GM18526 (cell line): Measurements from ENCODE around the gene SIL1.

Experiments
- POLR2A ChIP-seq: IDR thresholded peaks from 3 replicates; pipeline ENCODE4 v1.6.1; 2011; ENCODE audit not compliant: insufficient read length; ENCODE audit errors: extremely low read depth

Gene SIL1

DNA sequence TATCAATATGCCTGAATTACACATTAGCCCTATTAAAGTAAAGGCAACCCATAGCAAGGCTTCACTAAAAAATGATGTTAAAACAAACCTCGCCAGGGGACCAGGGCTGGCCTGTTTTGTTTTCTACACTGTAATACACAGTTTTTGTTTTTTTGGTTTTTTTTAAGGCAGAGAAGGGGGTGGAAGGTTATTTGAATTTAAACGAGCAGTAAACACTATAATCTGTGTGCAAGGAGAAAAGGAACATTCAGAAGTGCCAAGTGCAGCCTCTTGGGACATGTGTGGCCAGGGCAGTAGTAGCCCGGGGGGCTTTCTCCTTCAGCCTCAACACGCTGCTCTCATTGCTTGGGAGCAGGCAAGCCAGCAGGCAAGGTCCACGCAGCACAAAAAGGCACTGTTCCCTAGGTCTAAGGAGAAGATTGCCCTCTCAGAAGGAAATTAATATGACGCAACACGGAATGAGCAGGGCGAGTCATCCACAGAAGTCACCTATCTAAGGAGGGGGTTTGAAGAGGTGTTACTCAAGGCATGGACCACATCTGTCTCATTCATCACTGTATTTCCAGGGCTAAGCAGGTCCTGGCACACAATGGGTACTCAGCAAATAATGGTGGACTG is 16.2 kb downstream of the SIL1 start:
- TF ChIP-seq POLR2A = no peak

DNA sequence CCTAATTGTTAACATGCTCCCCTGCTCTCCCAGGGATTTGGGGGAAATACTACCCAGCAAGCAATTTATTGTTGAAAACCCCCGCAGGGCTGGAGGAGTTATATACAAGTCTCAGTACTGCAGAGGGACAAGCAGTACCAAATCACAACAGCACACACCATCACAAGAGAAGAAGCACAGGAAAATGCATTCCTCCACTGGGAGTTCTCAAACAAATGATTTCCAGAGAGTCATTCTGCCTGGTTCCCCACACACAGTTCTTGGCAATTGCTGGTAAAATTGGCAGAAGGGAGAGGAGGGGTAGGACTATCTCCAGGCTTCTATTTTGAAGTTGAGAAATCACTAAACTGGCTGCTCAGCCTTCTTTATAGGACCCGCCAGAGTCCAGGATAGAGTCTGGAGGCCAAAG is 16.8 kb downstream of the SIL1 start:
- no peak for TF ChIP-seq POLR2A

DNA sequence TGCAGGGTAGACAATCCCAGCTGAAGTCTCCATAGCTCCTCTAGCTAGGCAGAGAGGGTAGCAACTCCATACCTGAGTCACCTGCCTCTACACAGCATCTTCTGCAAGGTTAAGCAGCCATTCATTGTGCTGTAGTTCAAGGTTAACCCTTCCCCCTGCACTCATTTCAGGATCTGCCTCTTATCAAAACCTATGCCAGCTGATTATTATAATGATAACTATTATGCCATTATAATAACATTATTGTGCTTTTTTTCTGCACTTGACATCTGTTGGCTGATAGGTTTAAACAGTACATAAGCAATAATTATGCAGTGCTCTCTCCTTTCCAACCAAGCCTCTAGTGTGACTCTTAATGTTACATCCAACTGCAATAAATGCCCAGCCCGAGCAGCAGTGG is 17.3 kb downstream of the SIL1 start:
- no peak for TF ChIP-seq POLR2A

DNA sequence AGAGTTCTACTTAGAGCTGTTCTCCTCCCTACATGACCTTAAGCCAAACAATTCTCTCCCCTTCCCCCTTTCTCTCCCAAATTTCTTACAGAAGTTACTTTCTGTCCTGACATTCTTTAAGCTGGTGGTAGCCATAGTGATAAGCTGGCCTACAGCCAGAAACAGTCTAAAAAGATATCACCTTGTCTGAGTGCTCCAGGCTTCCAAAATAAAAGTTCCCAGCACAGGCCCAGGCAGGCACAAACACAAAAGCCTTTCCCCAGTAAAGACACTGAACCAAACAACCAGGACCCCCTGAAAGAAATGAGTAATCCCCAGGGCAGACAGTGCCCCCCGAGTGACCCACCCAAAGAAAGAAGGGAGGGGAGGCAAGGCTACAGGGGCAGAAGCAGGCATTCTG is 19.2 kb downstream of the SIL1 start:
- TF ChIP-seq POLR2A = no peak

DNA sequence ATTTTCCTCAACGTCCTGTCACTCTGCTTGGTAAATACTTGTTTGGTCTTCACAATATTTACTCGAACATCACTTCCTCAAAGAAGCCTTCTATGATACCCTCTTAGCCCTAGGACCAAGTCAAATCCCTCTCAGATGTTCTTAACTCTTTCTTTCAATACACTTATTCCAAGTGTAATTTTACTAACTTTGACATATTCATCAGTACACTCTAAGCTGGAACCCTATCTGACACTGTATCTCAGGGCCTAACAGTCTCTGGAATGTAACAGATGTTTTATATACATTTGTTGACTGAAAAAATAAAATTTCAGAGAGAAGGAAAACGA is 19.6 kb downstream of the SIL1 start:
- TF ChIP-seq POLR2A = no peak

DNA sequence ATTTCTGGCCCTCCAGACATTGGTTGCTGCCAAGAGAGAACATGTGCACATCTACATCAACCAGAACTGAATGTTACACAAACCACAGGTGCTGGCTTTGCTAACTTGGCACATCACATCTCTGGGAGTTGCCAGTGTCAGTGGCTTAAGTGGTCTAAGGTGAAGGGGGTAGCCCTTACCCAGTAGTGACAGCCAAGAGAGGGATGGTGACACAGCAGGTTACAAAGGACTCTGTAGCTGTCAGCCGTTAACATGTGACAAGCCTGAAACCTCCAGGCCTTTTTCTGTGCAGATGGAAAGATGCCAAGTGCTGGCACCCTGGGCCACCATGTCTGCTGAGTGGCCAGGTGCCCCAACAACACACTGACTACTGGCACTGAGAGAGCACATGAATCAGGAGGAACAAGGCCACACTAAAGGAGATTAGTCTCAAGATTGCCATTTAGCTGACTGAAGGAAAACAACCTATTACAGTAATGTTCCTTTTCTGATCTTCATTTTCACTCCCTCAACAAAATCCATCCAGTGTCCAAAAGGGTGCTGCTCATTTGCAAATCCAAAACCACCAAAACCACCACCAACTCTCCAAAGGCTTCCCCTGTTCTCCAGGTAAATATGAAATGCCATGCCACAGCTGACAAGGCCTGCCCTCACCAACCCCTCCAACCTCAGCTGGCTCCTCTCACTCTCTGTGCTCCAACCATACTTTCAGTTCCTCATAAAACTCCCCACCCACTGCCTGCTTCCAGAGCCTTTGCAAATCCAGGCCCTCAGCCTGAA is 20.2 kb downstream of the SIL1 start:
- no peak for TF ChIP-seq POLR2A

DNA sequence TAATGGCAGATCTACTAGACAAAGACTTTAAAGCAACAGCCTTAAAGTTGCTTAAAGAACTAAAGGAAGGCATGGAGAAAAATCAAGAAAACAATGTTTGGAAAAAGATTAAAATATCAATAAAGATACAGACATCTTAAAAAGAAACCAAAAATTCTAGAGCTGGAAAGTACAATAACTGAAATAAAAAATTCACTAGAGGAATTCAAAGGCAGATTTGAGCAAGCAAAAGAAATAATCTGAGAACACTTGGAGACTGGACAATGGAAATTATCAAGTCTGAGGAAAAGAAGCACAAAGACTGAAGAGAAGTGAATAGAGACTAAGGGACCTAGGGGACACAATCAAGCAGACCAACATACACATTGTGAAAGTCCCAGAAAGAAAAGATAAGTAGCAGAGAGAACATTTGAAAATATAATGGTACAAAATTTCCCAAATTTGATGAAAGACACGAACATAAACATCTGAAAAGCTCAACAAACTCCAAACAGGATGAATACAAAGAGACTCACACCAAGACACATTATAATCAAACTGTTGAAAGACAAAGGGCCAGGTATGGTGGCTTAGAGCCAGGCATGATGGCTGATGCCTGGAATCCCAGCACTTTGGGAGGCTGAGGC is 26.3 kb downstream of the SIL1 start:
- TF ChIP-seq POLR2A = no peak

DNA sequence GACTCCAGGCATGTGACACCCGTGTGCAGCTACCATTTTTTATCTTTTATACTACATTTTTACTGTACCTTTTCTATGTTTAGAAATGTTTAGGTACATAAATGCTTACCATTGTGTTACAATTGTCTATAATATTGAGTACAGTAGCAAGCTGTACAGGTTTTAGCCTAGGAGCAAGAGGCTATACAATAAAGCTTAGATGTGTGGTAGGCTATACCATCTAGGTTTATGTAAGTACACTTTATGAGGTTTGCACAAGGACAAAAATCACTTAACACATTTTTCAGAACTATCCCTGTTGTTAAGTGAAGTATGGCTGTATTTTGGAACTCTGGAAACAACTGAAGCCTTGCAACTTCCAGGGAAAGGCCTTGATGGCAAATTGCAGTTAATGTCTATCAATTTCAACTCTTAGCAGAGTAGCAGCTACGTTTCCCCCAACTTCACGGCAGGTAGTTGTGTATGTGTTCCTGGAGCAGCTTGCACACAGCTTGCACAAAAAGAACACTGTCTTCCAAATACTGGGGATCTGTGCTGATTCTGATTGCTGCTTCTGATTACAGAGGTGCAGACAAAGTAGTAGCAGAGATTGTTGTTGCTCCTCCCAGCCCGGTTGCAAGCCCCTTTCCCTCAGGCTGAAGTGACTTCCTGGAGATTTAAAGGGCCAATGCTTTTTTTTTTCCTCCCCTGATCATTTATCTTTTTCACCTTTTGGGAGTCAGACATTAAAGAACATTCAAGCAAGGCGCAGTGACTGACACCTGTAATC is 30.0 kb downstream of the SIL1 start:
- TF ChIP-seq POLR2A = no peak

DNA sequence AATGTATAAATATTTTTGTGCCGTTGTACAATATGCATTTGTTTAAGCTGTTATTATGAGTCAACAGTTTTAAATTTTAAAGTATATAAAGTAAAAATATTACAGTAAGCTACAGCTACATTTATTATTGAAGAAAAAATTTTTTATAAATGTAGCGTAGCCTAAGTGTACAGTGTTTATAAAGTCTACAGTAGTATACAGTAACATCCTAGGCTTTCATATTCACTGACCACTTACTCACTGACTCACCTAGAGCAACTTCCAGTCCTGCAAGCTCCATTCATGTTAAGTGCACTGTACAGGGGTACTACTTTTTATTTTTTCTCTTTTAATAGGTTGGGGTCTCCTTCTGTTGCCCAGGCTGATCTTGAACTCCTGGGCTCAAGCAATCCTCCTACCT is 30.6 kb downstream of the SIL1 start:
- no peak for TF ChIP-seq POLR2A

DNA sequence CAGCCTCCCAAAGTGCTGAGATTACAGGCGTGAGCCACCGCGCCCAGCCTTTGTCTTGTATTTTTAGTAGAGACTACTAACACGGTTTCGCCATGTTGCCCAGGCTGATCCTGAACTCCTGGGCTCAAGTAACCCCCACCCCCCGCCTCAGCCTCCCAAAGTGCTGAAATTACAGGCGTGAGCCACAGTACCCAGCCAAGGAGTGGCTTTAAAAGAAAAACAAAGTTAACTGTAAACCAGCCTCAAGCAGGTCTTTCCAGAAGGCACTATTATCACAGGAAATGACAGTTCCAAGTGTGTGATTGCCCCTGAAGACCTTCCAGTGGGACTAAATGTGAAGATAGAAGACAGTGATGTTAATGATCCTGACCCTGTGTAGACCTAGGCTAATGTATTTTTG is 31.1 kb downstream of the SIL1 start:
- TF ChIP-seq POLR2A = no peak

DNA sequence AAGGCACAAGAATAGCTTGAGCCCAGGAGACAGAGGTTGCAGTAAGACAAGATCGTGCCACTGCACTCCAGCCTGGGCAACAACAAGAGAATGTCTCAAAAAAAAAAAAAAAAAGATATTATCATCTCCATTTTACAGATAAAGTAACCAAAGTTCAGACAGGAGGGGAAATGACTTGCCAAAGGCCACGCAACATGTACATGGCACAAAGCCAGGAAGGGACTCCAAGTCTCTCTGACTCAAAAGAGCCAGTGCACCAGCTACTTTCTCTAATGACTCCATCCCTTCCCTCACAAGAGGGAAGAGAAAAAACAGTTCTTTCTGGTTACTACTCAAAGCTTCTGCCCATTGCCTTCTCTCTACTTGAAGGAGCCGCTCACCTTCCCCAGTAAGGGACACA is 34.1 kb downstream of the SIL1 start:
- no peak for TF ChIP-seq POLR2A

DNA sequence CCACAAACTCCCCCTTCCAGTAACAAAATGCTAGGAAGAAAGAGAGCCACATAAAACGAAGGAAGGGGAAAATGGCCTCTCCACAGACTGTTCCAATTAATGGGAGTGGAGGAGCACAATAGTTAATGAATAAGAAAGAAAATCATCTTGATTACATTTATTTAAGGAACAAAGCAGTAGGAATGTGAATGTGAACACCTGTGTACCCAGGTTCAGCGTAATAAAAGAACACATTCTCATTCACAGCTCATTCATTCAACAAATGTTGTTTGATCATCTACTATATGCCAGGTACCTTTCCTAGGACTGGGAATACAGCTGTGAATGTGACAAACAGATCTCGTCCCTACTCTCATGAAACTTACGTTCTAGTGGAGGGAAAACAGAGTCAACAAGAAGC is 35.7 kb downstream of the SIL1 start:
- no peak for TF ChIP-seq POLR2A

DNA sequence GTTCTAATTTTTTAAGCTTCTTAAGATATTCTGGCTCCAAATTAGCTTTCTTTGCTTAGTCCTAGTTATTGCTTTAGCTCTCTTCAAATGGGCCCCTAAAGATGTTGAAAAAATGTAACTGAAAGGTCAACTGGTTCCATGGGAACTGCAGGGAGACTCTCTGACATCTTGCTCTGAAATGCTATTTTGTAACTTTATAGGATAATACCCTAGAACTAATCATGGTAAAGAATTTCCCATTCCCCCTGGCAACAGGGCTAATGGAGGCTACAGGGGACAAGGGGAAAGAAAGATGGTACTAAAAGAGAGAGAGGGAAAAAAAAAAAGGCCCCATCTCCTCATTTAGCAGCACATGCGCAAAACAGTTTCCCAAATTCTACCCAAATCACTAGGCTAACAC is 39.4 kb downstream of the SIL1 start:
- TF ChIP-seq POLR2A = no peak

DNA sequence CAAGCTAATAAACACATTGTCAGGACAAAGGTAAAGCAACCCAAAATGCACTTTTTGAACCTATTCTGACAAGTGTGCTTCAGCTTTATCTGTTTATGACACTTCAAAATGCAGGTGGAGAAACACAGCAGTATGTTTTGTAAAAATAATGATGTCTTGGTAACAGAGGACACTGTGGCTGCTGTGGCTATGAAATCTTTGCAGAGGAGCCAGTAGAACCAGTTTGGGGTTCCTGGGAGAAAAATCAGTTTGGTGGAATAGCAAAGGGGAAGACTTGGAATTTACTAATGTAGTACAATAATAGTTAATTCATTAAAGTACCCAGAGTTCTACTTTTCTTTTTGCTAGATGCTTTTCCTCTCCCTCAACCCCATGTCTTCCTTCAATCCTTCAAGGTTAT is 40.6 kb downstream of the SIL1 start:
- TF ChIP-seq POLR2A = no peak

DNA sequence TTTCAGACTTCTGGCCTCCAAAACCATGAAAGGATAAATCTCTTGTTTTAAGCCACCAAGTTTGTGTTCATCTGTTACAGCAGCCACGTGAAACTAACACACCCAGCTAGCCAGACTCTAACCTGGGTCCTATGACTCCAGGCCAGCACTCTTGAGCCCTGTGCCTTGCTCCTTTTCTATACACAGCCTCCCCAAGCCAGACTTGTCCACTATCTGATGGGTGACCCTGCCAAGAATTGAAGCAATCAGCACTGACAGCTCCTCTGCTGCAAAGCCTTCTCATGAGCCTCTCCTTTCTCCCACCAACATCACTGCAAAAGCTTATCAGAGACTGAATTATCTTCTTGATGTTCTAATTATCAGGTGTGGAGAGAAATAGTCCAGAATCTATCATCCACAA is 41.4 kb downstream of the SIL1 start:
- TF ChIP-seq POLR2A = no peak

DNA sequence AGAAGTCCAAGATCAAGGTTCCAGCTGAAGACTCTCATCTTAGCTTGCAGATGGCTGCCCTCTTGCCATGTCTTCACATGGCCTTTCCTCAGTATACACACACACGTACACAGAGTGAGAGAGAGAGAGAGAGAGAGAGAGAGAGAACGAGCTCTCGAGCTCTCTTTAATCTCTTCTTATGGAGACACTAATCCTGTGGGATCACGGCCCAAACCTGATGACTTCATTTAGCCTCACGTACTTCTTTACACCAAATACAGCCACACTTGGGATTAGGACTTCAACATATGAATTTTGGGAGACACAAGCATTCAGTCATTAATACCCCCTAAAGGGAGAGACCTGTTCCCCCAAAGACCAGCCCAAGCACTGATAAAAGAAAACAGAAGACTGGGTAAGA is 42.8 kb downstream of the SIL1 start:
- TF ChIP-seq POLR2A = no peak
